Naive thymus-derived CD8-positive, alpha-beta T cell (primary cell): ENCODE measurements around the gene IL1RL2. TPM values are rescaled to one million over a fixed set of nuclear protein-coding genes. Genes with fewer than 3 reads are reported as not detected.

Experiments used
- ATAC-seq, 2 donors: fragments of 150-1000 bp; cut with Tn5 transposase in 1 of 2; sonication (Bioruptor Pico), chemical (Tn5 transposase) in 1 of 2; 1 replicate in 1 of 2; 2 replicates in 1 of 2; pipeline ENCODE4 v1.10.0; 2021; ENCODE audit warnings: mild to moderate bottlenecking in 2 of 2, moderate library complexity in 2 of 2
- POLR2A ChIA-PET: fragments of 350-600 bp; sonication (Branson Sonifier 250); formaldehyde crosslinking; loops from one replicate; lab custom pipeline; 2021; ENCODE audit warnings: antibody characterized with exemption; lab: Charles Lee
- DNase-seq, 10 donors: peaks; one replicate each; pipeline versions ENCODE4 v3.0.0 to v3.0.0-alpha.2; 2020 to 2022
- H3K27ac Mint-ChIP-seq, 10 donors: one replicate each; pipeline ENCODE4 v1.8.0; 2020 to 2022; ENCODE audit warnings: mild to moderate bottlenecking in 10 of 10, mixed read lengths in 10 of 10, moderate library complexity in 4 of 10, inconsistent platforms in 1 of 10
- H3K27me3 Mint-ChIP-seq, 5 donors: one replicate each; pipeline ENCODE4 v1.8.0; 2021 to 2022; ENCODE audit warnings: mixed read lengths in 5 of 5
- H3K36me3 Mint-ChIP-seq, 3 donors: one replicate each; pipeline ENCODE4 v1.8.0; 2020 to 2022; ENCODE audit warnings: mixed read lengths in 3 of 3, mild to moderate bottlenecking in 2 of 3, inconsistent platforms in 1 of 3
- H3K4me1 Mint-ChIP-seq, 4 donors: one replicate each; pipeline ENCODE4 v1.8.0; 2021 to 2022; ENCODE audit warnings: mixed read lengths in 4 of 4
- H3K4me3 Mint-ChIP-seq, 10 donors: one replicate each; pipeline ENCODE4 v1.8.0; 2020 to 2022; ENCODE audit warnings: mild to moderate bottlenecking in 10 of 10, mixed read lengths in 10 of 10, moderate library complexity in 6 of 10, inconsistent platforms in 1 of 10
- H3K9me3 Mint-ChIP-seq, 9 donors: one replicate each; pipeline ENCODE4 v1.8.0; 2020 to 2022; ENCODE audit warnings: mixed read lengths in 9 of 9, mild to moderate bottlenecking in 3 of 9, inconsistent platforms in 1 of 9, moderate library complexity in 1 of 9
- polyA plus RNA-seq, 3 donors: library from polyadenylated mRNA; unstranded; fragments of 300-500 nt; fragmentation: Illumina TruSeq; gene quantifications; one replicate each; pipeline ENCODE4 v1.2.3, GENCODE V29; 2021
- total RNA-seq, 8 experiments: library from RNA in 2 of 8; stranded (reverse) in 2 of 8; gene quantifications; one replicate each; pipeline ENCODE4 v1.2.3 and lab custom pipeline; 2021 to 2026

IL1RL2 gene
- total and polyA plus RNA-seq, 5 experiments from 2014 or later: not detected

GRCh38 chr2:102185347-102185746, 1.5 kb upstream of the IL1RL2 start:
- H3K4me1 Mint-ChIP-seq: peaks cover 4 to 9% (median 7%) of the 10 kb centered on the region in 4 donors
- no peaks in the 10 kb centered on the region for H3K9me3 Mint-ChIP-seq
- POLR2A ChIA-PET: no interaction called here
- no peak overlapping the region for H3K27ac Mint-ChIP-seq
- DNase-seq (no peak), ATAC-seq (no peak)
- peaks cover 20 to 57% (median 37%) of the 10 kb centered on the region in 5 donors for H3K27me3 Mint-ChIP-seq
- no peak overlapping the region for H3K4me3 Mint-ChIP-seq
- no peaks in the 10 kb centered on the region for H3K36me3 Mint-ChIP-seq

GRCh38 chr2:102187496-102188150, 800 bp downstream of the IL1RL2 start:
- DNase-seq (peak in 9 of 10 donors; percentile 7 to 65 (median 22)), ATAC-seq (peak; percentile 85 to 88)
- Mint-ChIP-seq H3K4me1 (peaks cover 4 to 9% (median 7%) of the 10 kb centered on the region in 4 donors), H3K27ac (peak overlapping the region in 3 of 10 donors; percentile 9 to 69 (median 65)), H3K27me3 (peaks cover 15 to 47% (median 29%) of the 10 kb centered on the region in 5 donors), H3K36me3 (no peaks in the 10 kb centered on the region), H3K9me3 (no peaks in the 10 kb centered on the region), H3K4me3 (peak overlapping the region; percentile 81 to 92 (median 84))
- POLR2A ChIA-PET: no interaction called here

GRCh38 chr2:102190430-102191107, 3.7 kb downstream of the IL1RL2 start:
- DNase-seq (no peak), ATAC-seq (no peak)
- POLR2A ChIA-PET: no interaction called here
- Mint-ChIP-seq H3K27ac (no peak overlapping the region), H3K9me3 (no peaks in the 10 kb centered on the region), H3K36me3 (peaks cover 0 to 3% (median 0%) of the 10 kb centered on the region in 3 donors), H3K4me3 (no peak overlapping the region), H3K4me1 (peaks cover 4 to 7% (median 5%) of the 10 kb centered on the region in 4 donors), H3K27me3 (peaks cover 11 to 37% (median 27%) of the 10 kb centered on the region in 5 donors)

GRCh38 chr2:102191501-102191900, 4.7 kb downstream of the IL1RL2 start:
- H3K4me1 Mint-ChIP-seq: peaks cover 4 to 7% (median 5%) of the 10 kb centered on the region in 4 donors
- peaks cover 0 to 3% (median 0%) of the 10 kb centered on the region in 3 donors for H3K36me3 Mint-ChIP-seq
- DNase-seq: no peak
- no peak overlapping the region for H3K27ac Mint-ChIP-seq
- ATAC-seq: no peak
- H3K9me3 Mint-ChIP-seq: no peaks in the 10 kb centered on the region
- peaks cover 11 to 38% (median 31%) of the 10 kb centered on the region in 5 donors for H3K27me3 Mint-ChIP-seq
- POLR2A ChIA-PET: no interaction called here
- H3K4me3 Mint-ChIP-seq: no peak overlapping the region

- Mint-ChIP-seq H3K4me3 (no peak overlapping the region), H3K4me1 (peaks cover under 1 to 6% (median 3%) of the 10 kb centered on the region in 4 donors)
- ATAC-seq: no peak
These were observed 6.3 kb downstream of the IL1RL2 start for GRCh38 chr2:102193074-102193473.

GRCh38 chr2:102194609-102195268, 7.9 kb downstream of the IL1RL2 start:
- Mint-ChIP-seq H3K36me3 (peaks cover 0 to 3% (median 0%) of the 10 kb centered on the region in 3 donors), H3K27me3 (peaks cover 9 to 41% (median 26%) of the 10 kb centered on the region in 5 donors), H3K27ac (no peak overlapping the region), H3K9me3 (no peaks in the 10 kb centered on the region), H3K4me3 (no peak overlapping the region), H3K4me1 (peaks cover 0 to 6% (median 3%) of the 10 kb centered on the region in 4 donors)
- DNase-seq (no peak), ATAC-seq (no peak)
- POLR2A ChIA-PET: no interaction called here

More at GRCh38 chr2:102193074-102193473, 6.3 kb downstream of the IL1RL2 start:
- no peaks in the 10 kb centered on the region for H3K9me3 Mint-ChIP-seq
- POLR2A ChIA-PET: no interaction called here
- H3K27ac Mint-ChIP-seq: no peak overlapping the region
- peaks cover 0 to 3% (median 0%) of the 10 kb centered on the region in 3 donors for H3K36me3 Mint-ChIP-seq
- peaks cover 11 to 41% (median 30%) of the 10 kb centered on the region in 5 donors for H3K27me3 Mint-ChIP-seq
- DNase-seq: no peak

- POLR2A ChIA-PET: no interaction called here
- peaks cover 0 to 6% (median 3%) of the 10 kb centered on the region in 4 donors for H3K4me1 Mint-ChIP-seq
- peak overlapping the region in 1 of 10 donors; percentile 19 for H3K27ac Mint-ChIP-seq
- H3K36me3 Mint-ChIP-seq: peaks cover 0 to 3% (median 0%) of the 10 kb centered on the region in 3 donors
- no peaks in the 10 kb centered on the region for H3K9me3 Mint-ChIP-seq
- H3K27me3 Mint-ChIP-seq: peaks cover 3 to 26% (median 22%) of the 10 kb centered on the region in 5 donors
- H3K4me3 Mint-ChIP-seq: no peak overlapping the region
- DNase-seq: no peak
- ATAC-seq: no peak
These were observed 10.7 kb downstream of the IL1RL2 start for GRCh38 chr2:102197389-102198137.

- Mint-ChIP-seq H3K27ac (no peak overlapping the region), H3K27me3 (peaks cover 4 to 22% (median 11%) of the 10 kb centered on the region in 5 donors), H3K4me1 (peaks cover 0 to 6% (median 3%) of the 10 kb centered on the region in 4 donors), H3K9me3 (peaks cover 0 to 15% (median 10%) of the 10 kb centered on the region in 9 donors), H3K4me3 (no peak overlapping the region), H3K36me3 (peaks cover 0 to 9% (median 0%) of the 10 kb centered on the region in 3 donors)
- DNase-seq: no peak
- POLR2A ChIA-PET: no interaction called here
- no peak for ATAC-seq
These were observed 13.7 kb downstream of the IL1RL2 start for GRCh38 chr2:102200539-102200938.

- H3K36me3 Mint-ChIP-seq: peaks cover 0 to 13% (median 0%) of the 10 kb centered on the region in 3 donors
- H3K9me3 Mint-ChIP-seq: peaks cover 0 to 21% (median 14%) of the 10 kb centered on the region in 9 donors
- H3K4me3 Mint-ChIP-seq: no peak overlapping the region
- no peak for DNase-seq
- H3K27ac Mint-ChIP-seq: no peak overlapping the region
- POLR2A ChIA-PET: no interaction called here
- H3K27me3 Mint-ChIP-seq: peaks cover 0 to 7% (median 0%) of the 10 kb centered on the region in 5 donors
- H3K4me1 Mint-ChIP-seq: no peaks in the 10 kb centered on the region
- ATAC-seq: no peak
These were observed 17.8 kb downstream of the IL1RL2 start for GRCh38 chr2:102204638-102205037.

- Mint-ChIP-seq H3K27me3 (peaks cover 0 to 4% (median 0%) of the 10 kb centered on the region in 5 donors), H3K27ac (no peak overlapping the region), H3K4me1 (no peaks in the 10 kb centered on the region), H3K4me3 (no peak overlapping the region), H3K9me3 (peaks cover 0 to 21% (median 14%) of the 10 kb centered on the region in 9 donors), H3K36me3 (peaks cover 0 to 13% (median 0%) of the 10 kb centered on the region in 3 donors)
- DNase-seq: no peak
- POLR2A ChIA-PET: no interaction called here
- ATAC-seq: no peak
These were observed 20.0 kb downstream of the IL1RL2 start for GRCh38 chr2:102206666-102207341.

- DNase-seq (no peak), ATAC-seq (no peak)
- H3K27ac Mint-ChIP-seq: no peak overlapping the region
- POLR2A ChIA-PET: no interaction called here
- no peaks in the 10 kb centered on the region for H3K4me1 Mint-ChIP-seq
- peaks cover 0 to 4% (median 0%) of the 10 kb centered on the region in 5 donors for H3K27me3 Mint-ChIP-seq
- no peak overlapping the region for H3K4me3 Mint-ChIP-seq
- H3K9me3 Mint-ChIP-seq: peaks cover 0 to 21% (median 14%) of the 10 kb centered on the region in 9 donors
- peaks cover 0 to 13% (median 0%) of the 10 kb centered on the region in 3 donors for H3K36me3 Mint-ChIP-seq
These were observed 22.0 kb downstream of the IL1RL2 start for GRCh38 chr2:102208774-102209173.
